K562 (cell line): Measurements from ENCODE around the gene WASL. TPM values are rescaled to one million over a fixed set of nuclear protein-coding genes. Genes with fewer than 3 reads are reported as not detected.

Experiments
- ATAC-seq: fragments of 200-7000 bp; cut with Tn5 transposase; 3 replicates; pipeline ENCODE4 v1.9.1; 2020; ENCODE audit warnings: moderate library complexity
- BruUV-seq: library from RNA; stranded (reverse); fragments of 400-500 nt; replicated peaks from 2 replicates; lab custom pipeline; 2021; lab: Mats Ljungman, UMichigan
- CTCF ChIA-PET: fragments of 300-600 bp; formaldehyde crosslinking; extraction: SDS; loops from one replicate; lab custom pipeline; 2021; ENCODE audit warnings: low intra/inter-chr PET ratio; lab: Yijun Ruan, JAX
- POLR2A ChIA-PET: fragments of 300-600, 350-650 bp; sonication (Branson Sonifier 250); formaldehyde crosslinking; extraction: SDS; loops from one replicate; lab custom pipeline; 2021; ENCODE audit warnings: antibody characterized with exemption, inconsistent platforms; lab: Yijun Ruan, JAX
- DNase-seq, 4 experiments: peaks; one replicate each; pipeline versions ENCODE4 v3.0.0 to v3.0.0-alpha.2; 2011 to 2018; ENCODE audit warnings: low spot score in 3 of 4, mixed read lengths in 3 of 4; ENCODE audit errors: extremely low read depth in 1 of 4
- FAIRE-seq: peaks from 2 replicates; lab custom pipeline; 2011; peaks lifted over from hg19 to GRCh38; lab: Jason Lieb, UNC
- H2AFZ ChIP-seq: 2 replicates; pipeline ENCODE4 v1.6.0; 2011; ENCODE audit warnings: low read depth, low read length, control low read depth, inconsistent platforms
- H3K27ac ChIP-seq: fragments of 200-600 bp; 3 replicates; pipeline ENCODE4 v1.8.0; 2011; ENCODE audit warnings: low read depth, mild to moderate bottlenecking, control low read depth, inconsistent platforms, low read length, moderate library complexity, mixed read lengths; ENCODE audit errors: extremely low read depth
- H3K27me3 ChIP-seq, 2 experiments: fragments of 300-600 bp in 1 of 2; 2 replicates in 1 of 2; 3 replicates in 1 of 2; pipeline versions ENCODE4 v1.6.0 to v1.8.0; 2011; ENCODE audit warnings: inconsistent platforms in 2 of 2, low read length in 2 of 2, mild to moderate bottlenecking in 1 of 2, mixed read lengths in 1 of 2, moderate library complexity in 1 of 2; ENCODE audit not compliant: control insufficient read depth in 2 of 2, insufficient read depth in 2 of 2
- H3K36me3 ChIP-seq: fragments of 300-600 bp; 3 replicates; pipeline ENCODE4 v1.8.0; 2011; ENCODE audit warnings: mild to moderate bottlenecking, low read length, inconsistent platforms; ENCODE audit not compliant: control insufficient read depth, insufficient read depth
- H3K4me1 ChIP-seq, 2 experiments: fragments of 200-600 bp in 1 of 2; replicated peaks in 1 of 2; 2 replicates in 1 of 2; 3 replicates in 1 of 2; pipeline versions ENCODE4 v1.5.1 to v1.8.0; 2011; ENCODE audit warnings: inconsistent platforms in 2 of 2, low read length in 2 of 2, mild to moderate bottlenecking in 1 of 2, mixed read lengths in 1 of 2, moderate library complexity in 1 of 2; ENCODE audit not compliant: control insufficient read depth in 2 of 2, insufficient read depth in 2 of 2
- H3K4me2 ChIP-seq: 2 replicates; pipeline ENCODE4 v1.6.1; 2011; ENCODE audit warnings: low read length, control low read depth, inconsistent platforms, mixed read lengths; ENCODE audit not compliant: insufficient read depth
- H3K4me3 ChIP-seq: fragments of 200-600 bp; sonication (generic), shearing (Covaris generic); 2 replicates; pipeline ENCODE4 v1.5.1; 2016; ENCODE audit warnings: control low read depth, inconsistent platforms
- H3K79me2 ChIP-seq: fragments of 200-600 bp; 3 replicates; pipeline ENCODE4 v1.8.0; 2011; ENCODE audit warnings: low read length, inconsistent platforms; ENCODE audit not compliant: control insufficient read depth, insufficient read depth
- H3K9ac ChIP-seq, 2 experiments: 2 replicates each; pipeline versions ENCODE4 v1.6.0 to v1.6.1; 2011; ENCODE audit warnings: low read depth in 2 of 2, low read length in 2 of 2, control low read depth in 1 of 2, inconsistent platforms in 1 of 2, mild to moderate bottlenecking in 1 of 2, mixed read lengths in 1 of 2; ENCODE audit not compliant: insufficient read depth in 1 of 2
- H3K9me1 ChIP-seq: one replicate; pipeline ENCODE4 v1.6.0; 2011; ENCODE audit warnings: inconsistent platforms, mild to moderate bottlenecking, low read length, moderate library complexity; ENCODE audit not compliant: control insufficient read depth, insufficient read depth
- H3K9me3 ChIP-seq: replicated peaks from 2 replicates; pipeline ENCODE4 v1.5.1; 2011; ENCODE audit warnings: low read depth, low read length, inconsistent platforms; ENCODE audit not compliant: control insufficient read depth, insufficient read depth
- H4K20me1 ChIP-seq: replicated peaks from 2 replicates; pipeline ENCODE4 v1.6.1; 2011; ENCODE audit warnings: low read length, inconsistent platforms, mixed read lengths; ENCODE audit not compliant: control insufficient read depth, insufficient read depth
- CEBPG ChIP-seq, 3 experiments: fragments of 200-800 bp in 1 of 3; sonication (Bioruptor generic) in 1 of 3; sonication (generic) in 1 of 3; formaldehyde crosslinking in 1 of 3; IDR thresholded peaks in 2 of 3; conservative IDR thresholded peaks in 1 of 3; 2 replicates each; pipeline versions ENCODE4 v1.6.1 to v1.8.0; 2016 to 2022; ENCODE audit warnings: missing compliant biosample characterization in 2 of 3, missing genetic modification characterization in 2 of 3, mild to moderate bottlenecking in 1 of 3, missing genetic modification reagents in 1 of 3
- ELF2 ChIP-seq: fragments of 250-450 bp; sonication (Bioruptor Pico); IDR thresholded peaks from 2 replicates; pipeline ENCODE4 v1.5.0; 2021; ENCODE audit warnings: mild to moderate bottlenecking
- MCM7 ChIP-seq, 2 experiments: fragments of 450-650 bp; IDR thresholded peaks; 2 replicates each; pipeline ENCODE4 v1.6.1; 2016 to 2018
- WGBS: fragments of 100-300 bp; shearing (Covaris generic); methylation state at CpG from one replicate; pipeline ENCODE4 v1.1.6; 2016; ENCODE audit warnings: low coverage, mixed read lengths; ENCODE audit not compliant: insufficient coverage; ENCODE audit errors: missing lambda C conversion rate; 5-methylcytosine and 5-hydroxymethylcytosine counted together
- in situ Hi-C: fragments of 300-500 bp; cut with MboI; formaldehyde crosslinking; loops from 4 replicates; pipeline ENCODE4 v1.15.0; 2018; ENCODE audit warnings: inconsistent platforms, mixed read lengths
- intact Hi-C: fragments of 100-400 bp; cut with micrococcal nuclease; formaldehyde crosslinking; loops from 2 replicates; pipeline ENCODE4 v1.14.2; 2022
- polyA plus RNA-seq, 8 experiments: library from polyadenylated mRNA; depleted of rRNA in 4 of 8; stranded (reverse) in 5 of 8; unstranded in 3 of 8; fragments of >200 nt; fragmentation: Nextera tagmentation in 2 of 8; fragmentation: Illumina TruSeq in 1 of 8; extraction: Ambion mirVana in 2 of 8; extraction: Trizol in 1 of 8; gene quantifications; 2 replicates each; pipeline versions ENCODE4 v1.2.1 to v1.2.3, GENCODE V29; 2011 to 2014; ENCODE audit warnings: inconsistent platforms in 1 of 8, missing spikeins in 1 of 8
- total RNA-seq, 7 experiments: library from RNA; depleted of rRNA in 6 of 7; stranded (reverse); fragments of >200 nt in 6 of 7; fragmentation: Illumina TruSeq in 2 of 7; extraction: Trizol in 2 of 7; gene quantifications; 2 replicates each; pipeline versions ENCODE4 v1.2.1 to v1.2.3, GENCODE V29; 2011 to 2021; ENCODE audit warnings: low replicate concordance in 1 of 7

WASL gene
- total and polyA plus RNA-seq, 9 of the 15 experiments (the other 6 are each of a cell fraction or from before 2014, with no cell fraction given), result 3.2 to 13.9 (median 8.3) TPM

DNA sequence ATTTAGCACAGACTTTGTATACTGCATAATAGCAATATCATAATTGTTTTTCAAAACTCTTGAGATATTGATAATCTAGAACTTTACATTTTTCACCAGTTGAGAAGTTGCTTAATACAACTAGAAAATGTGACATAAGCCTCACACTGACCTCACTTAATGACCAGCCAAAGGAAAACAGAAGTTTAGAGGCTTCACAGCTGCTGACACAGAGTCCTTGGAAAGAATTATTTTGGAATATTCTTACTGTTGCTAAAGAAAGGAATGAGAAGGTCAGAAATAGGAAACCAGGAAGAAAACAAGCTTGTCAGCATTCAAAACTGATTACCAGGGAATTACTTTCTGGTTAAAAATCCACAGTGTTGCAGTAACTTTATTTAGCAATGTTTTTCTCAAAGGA is 35.5 kb upstream of the WASL start:
- Histone ChIP-seq H3K9ac (no peak overlapping the region), H3K27me3 (no peaks in the 10 kb centered on the region), H3K27ac (no peak overlapping the region; the same call in 2 of the 3 replicates), H3K4me1 (peaks cover 0 to 17% of the 10 kb centered on the region in 2 experiments; a peak in 2 of 5 replicates), H3K79me2 (no peaks in the 10 kb centered on the region), H3K4me3 (no peak overlapping the region), H3K9me3 (no peaks in the 10 kb centered on the region), H3K4me2 (no peak overlapping the region), H3K36me3 (no peaks in the 10 kb centered on the region), H3K9me1 (no peaks in the 10 kb centered on the region), H4K20me1 (no peaks in the 10 kb centered on the region), H2AFZ (peak overlapping the region; percentile 51)
- ChIA-PET CTCF (no interaction called here), POLR2A (interaction anchor here (1.4 to 1.8 kb wide), 2 partner anchors 9 to 11 kb away, joined by 3 to 6 read pairs; no protein-coding TSS in a partner anchor)
- DNase-seq (no peak), ATAC-seq (peak; percentile 31; the same call in 1 of the 3 replicates), FAIRE-seq (no peak)
- BruUV-seq, result no TSS peak
- TF ChIP-seq ELF2 (CRISPR knock-in tag) (0 out of 2 replicates have a peak, but pooled peaks have one; percentile 38), CEBPG (CRISPR knock-in tag; IDR thresholded peaks at IDR 0.05) (no peak), CEBPG (tag; conservative IDR thresholded peaks at IDR 0.05 in 1 of 2, IDR thresholded peaks at IDR 0.05 in 1 of 2) (peak; percentile 38 to 75; a peak in 2 of 4 replicates), MCM7 (IDR thresholded peaks at IDR 0.05) (no peak)
- intact Hi-C loops, result no loop called here
- in situ Hi-C loops, result no loop called here

DNA sequence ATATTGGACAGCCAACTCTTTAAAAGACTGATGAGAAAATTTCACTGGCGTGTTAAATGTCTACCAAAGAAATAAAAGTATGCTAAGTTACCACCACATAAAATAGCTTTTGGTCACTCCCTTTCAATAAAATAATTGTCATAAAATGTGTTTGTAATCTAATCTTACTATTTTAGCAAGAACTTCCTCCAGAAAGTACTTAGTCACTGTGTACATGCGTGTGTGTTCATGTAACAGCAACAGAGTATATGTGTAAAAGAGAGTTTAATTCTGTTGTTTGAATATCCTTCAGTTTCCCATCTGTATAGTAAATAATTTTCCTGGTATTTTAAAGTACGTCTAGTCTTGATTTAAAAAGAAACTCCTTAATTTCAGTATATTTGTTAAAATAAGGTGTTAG is 35.0 kb upstream of the WASL start:
- 43% methylated on average over 3 of the region's 3 CpGs for WGBS
- no TSS peak for BruUV-seq
- intact Hi-C loops (no loop called here), in situ Hi-C loops (no loop called here)
- no peaks in the 10 kb centered on the region for H3K36me3 ChIP-seq
- H3K4me1 ChIP-seq, result peaks cover 0 to 12% of the 10 kb centered on the region in 2 experiments; a peak in 2 of 5 replicates
- H3K27ac ChIP-seq, result no peak overlapping the region; the same call in 2 of the 3 replicates
- H3K27me3 ChIP-seq, result no peaks in the 10 kb centered on the region
- no peak overlapping the region for H3K4me3 ChIP-seq
- H4K20me1 ChIP-seq, result no peaks in the 10 kb centered on the region
- no peaks in the 10 kb centered on the region for H3K79me2 ChIP-seq
- no peaks in the 10 kb centered on the region for H3K9me1 ChIP-seq
- ATAC-seq (0 out of 3 replicates have a peak, but pooled peaks have one; percentile 27), DNase-seq (no peak), FAIRE-seq (no peak)
- no peak overlapping the region for H3K4me2 ChIP-seq
- no peaks in the 10 kb centered on the region for H3K9me3 ChIP-seq
- ChIA-PET POLR2A (no interaction called here), CTCF (no interaction called here)
- H3K9ac ChIP-seq, result no peak overlapping the region
- peak overlapping the region; percentile 51; the same call in 1 of the 2 replicates for H2AFZ ChIP-seq
